ENCODE measurements around the gene PLEK.

DNA sequence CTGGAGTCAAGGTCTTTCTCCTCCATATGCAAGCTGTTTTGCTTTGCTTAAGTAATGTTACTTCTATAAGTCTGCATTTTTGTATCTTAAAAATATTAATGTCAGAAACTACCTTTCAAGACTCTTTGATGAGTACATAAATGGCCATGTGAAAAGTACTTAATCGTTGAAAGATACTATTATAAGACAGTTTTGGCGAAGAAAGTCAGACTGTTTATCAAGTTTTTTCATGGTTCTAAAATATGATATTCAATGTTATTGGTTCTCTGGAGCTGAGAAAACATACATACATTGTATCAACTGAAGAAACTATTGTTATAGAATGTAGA is 76.9 kb downstream of the PLEK start:
- TF ChIP-seq ZNF561 (tag by site-specific recombination; IDR thresholded peaks at IDR 0.05; ENCODE audit: borderline replicate concordance) (no peak), ZNF514 (tag by site-specific recombination; IDR thresholded peaks at IDR 0.05) (no peak)

All from HEK293 (cell line).